ENCODE results near the gene BBS7.

Gene BBS7

DNA sequence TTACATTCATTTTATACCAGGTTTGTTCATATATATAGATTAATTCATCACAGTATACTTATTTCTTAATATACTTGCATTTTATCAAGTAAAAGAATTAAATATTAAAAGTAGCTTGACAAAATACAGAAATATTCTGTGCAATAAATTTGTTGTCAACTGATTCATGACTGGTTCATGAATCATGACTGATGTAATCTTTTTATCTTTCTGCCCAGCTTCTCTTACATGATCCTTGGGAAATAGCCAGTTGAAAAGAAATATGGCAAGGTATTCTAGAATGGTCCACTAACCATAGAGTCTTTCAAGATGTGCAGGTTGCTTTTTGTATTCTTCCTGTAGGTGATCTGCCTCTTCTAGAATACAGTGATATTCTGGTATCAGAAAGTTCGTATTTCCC lies 42.4 kb downstream of the BBS7 start:
- DNase-seq: peak; percentile 56

DNA sequence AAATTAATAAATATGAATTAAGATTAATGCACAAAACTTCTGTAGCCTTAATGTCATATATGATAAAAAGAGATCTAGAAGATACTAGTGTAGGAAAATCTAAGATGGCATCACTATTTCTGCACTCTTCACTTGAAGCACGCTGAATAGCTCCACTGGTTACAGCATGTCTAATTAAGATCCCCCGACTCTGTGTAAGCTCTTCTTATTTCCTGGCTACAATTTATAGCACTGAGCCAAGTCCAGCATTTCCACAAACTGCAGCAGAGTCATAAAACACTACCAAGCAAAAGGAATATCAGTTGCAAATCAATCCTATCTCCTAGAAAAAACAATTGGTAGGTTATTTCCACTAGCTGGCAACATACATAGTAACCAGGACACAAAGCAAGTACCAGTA lies 45.3 kb downstream of the BBS7 start:
- DNase-seq: no peak

DNA sequence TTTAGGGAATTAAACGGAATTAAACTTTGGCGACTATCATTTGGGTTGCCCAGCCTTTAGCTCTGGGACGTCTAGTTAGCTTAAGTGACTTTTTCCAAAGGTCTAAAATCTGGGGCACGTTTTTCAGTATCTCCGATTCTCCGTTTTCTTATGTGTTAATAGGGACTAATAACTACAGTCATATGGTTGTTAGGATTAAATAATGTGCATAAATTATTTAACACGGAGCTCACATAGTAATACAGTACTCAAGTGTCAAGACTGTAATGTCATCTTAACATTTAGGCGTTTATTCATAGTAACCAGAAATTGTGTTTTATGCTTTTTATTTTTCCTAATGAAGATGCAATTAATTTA lies 46.1 kb downstream of the BBS7 start:
- no peak for DNase-seq

DNA sequence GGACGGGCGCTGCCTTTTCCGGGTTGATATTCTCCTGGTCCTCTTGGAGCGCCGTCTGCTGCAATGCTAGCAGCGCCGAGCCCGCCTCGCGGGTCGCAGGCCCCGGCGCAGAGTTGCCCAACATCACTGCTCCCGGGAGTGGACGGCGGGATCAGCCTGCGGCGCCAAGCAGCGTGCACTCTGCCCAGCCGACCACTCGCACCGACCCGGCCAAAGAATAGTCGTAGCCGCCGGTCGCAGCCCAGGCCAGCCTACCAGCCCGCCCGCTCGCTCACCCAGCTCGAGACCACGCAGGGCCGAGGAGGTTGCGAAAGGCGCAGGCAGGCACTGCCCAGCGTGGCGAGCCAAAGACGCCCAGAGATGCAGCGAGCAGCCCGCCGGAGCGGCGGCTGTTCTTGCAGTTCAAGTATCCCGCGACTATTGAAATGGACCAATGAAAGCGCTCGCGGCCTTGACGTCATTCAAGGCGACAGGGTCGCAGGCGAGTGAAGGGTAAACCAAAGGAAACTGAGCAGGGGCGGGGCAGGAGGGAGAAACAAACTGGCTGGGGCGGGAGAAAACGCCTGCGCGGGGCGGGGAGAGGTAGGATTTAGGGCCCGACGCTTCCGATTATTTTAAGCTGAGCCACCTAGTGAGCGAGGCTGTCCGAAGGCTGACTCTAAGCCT lies 46.6 kb downstream of the BBS7 start, which contains the start of gene CCNA2:
CCNA2 (minus strand) TSS at position 379 of the 666 bp plus-strand sequence; CDS start at position 124, 255 bp downstream.
- DNase-seq: peak; percentile 98

DNA sequence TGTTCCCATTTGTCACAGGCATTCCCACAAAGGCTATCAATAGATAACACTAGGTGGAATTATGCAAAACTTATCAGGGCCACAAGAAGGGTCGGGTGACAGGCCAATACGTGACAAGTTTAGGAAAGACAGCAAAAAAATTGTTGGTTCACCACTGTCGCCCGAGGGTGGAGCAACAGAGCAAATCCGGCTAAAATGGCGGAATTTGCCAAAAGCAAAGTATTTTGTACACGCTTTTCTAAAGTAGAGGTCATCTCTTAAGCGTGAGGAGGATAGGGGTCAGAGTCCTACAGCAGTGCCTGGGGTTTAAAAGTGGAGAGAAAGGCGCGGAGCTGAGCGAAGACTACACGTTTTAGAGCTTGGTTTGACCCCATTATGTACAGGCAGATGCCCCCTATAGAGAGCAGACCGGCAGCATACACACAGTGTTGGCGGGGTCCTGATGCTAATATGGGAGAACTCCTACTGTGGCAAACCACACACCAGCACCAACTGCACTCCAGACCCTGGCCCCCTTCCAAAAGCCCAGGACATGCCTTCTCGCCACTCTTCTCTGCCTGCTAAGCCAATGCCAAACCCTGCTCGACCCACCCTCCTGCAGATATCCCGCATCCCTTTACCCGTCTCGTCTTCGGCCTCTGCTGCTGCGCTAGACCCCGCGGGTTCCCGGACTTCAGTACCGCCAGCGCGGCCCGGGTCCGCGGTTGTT lies 47.3 kb downstream of the BBS7 start:
- peak; percentile 51 for DNase-seq

DNA sequence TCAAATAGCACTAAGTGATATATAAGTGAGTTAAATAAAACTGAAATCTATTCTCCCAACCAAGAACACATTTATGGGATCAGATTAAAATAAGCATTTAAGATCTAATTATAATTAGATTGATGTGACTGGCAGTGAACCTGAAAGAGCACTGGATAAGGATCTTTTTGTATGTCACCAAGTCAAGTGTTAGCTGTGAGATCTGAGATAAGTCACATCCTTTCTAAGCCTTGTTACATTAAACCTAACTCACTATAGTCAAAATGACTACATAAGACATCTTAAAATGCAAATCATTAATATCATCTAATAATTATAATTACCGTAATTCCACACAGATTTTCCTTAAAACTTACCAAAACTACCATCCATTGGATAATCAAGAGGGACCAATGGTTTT lies 48.2 kb downstream of the BBS7 start:
- DNase-seq: no peak

DNA sequence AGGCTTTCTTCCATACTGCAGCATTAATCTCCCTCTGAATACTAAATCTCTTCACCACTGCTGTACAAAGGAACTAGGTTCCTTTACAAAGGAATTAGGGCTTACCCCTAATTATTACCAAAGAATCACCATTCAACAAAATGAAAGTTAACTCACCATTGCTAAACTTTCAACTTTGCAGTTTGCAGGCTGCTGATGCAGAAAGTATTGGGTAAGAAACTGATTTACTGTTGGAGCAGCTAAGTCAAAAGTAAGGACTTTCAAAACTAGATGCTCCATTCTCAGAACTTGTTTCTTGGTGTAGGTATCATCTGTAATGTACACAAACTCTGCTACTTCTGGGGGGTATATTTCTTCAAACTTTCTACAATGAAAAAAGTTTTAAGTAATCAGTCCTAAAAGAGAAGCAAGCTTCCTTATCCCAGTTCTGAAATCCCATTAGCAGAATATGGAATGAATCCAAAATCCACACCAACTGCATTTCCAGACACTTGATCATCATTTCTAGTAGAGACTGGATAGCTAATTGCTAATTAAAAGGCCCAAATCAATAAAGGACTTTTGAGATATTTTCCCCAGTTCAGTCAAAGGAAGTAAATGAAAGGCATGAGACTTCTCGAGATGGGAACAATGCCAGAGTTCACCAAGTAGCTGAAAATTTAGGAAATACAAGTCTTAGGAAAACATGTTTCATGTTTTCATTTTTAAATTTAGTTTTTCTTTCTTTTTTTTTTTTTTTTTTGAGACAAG lies 50.9 kb downstream of the BBS7 start:
- DNase-seq: peak; percentile 59

DNA sequence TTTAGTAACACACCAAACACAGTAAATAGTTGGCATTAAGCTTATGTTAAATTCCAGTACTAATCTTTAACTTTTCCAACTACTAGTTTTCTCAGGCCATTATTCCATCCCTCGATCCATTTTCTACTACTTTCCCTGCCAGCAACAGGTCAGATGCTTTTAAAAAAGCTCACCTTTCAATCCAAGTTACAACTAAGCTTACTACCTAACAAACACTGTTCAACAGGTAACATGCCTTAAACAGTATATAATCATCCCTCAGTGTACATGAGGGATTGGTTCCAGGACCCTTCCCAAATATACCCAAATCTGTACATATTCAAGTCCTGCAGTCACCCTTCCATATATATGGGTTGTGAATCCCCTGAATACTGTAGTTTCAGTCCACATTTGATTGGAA lies 52.1 kb downstream of the BBS7 start:
- no peak for DNase-seq

DNA sequence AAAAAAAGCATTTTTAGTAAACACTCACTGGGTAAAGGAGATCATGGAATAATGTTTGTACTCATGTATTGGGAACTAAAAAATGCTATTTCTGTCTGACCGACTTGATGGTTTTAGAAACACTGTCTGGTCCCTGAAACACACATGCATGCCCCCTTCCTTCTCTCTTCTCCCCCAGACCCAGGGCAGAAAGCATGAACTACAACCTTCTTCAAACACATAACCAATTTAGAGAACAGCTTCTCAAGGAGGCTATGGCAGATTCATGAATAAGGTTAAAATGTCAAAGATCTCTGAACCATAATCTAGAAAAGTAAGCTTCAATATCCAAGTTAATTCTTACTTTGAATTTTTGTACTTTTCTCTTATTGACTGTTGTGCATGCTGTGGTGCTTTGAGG lies 52.6 kb downstream of the BBS7 start:
- no peak for DNase-seq

DNA sequence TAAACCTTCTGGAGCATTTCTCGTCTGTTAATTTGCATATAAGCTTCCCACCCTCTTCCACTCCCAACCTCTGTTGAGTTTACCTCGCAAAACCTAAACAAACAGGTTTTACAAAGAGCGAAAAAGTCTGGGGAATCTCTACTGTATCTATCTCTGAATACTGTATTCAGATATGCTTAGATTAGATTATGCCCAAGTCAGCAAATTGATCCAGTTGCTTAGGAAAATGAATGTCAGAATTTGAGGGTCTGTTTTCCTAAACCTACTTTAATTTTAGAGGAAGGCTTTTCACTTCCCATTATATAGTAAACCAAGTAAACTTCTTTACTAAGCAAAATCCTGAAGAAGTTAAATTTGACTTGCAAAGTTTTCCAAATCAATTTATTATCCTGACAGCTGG lies 53.3 kb downstream of the BBS7 start:
- DNase-seq: no peak

DNA sequence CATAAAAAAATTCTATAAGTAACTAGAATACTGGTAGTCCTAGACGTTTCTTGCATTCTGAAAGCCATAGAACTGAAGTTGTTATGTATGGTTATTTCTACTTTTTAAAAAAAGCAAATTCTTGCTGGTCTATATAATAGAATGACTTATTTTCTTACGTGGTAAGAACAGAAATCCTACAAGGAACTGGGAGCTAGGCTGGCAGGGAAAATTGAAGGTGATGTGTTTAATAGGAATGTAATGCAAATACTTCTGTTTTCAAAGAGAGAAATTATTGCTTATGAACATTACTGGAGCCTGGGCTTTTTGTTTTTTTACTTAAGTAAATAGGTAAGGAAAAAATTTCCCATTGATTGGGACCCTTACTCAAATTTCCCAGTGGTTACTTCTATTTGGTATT lies 55.5 kb downstream of the BBS7 start:
- DNase-seq: peak; percentile 53

DNA sequence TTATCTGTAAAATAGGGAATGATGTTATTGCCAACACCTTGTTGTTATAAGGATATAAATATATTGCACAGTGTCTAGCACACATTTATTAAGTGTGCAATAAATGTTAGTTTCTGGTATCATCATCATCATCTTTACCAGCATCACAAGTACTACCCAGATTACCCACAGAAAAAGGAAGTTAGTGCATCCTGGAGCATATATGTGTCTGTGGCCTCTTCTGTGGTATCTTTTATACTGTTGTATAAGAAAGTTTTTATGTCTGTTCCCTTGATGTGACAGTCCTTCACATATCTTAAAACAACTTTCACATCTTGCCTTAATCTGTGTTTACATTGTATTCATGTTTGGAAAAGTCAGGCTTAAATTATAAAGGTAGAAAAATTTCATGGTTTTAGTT lies 59.2 kb downstream of the BBS7 start:
- no peak for DNase-seq

DNA sequence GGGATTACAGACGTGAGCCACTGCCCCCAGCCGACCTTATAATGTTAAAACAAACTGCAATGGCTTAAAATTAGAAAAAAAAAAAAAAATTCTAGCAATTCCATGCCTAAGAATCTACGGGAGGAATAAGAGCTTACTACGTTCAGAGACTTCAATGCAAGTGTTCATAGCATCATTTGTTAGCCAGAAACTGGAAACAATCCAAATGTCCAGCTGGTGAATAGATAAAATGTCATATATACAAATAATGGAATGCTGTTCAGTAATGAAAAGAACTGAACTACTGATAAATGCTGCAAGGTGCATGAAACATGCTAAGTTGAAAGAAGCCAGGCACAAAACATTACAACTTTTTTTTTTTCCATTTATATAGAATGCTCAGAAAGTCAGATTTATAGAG lies 63.9 kb downstream of the BBS7 start:
- no peak for DNase-seq

DNA sequence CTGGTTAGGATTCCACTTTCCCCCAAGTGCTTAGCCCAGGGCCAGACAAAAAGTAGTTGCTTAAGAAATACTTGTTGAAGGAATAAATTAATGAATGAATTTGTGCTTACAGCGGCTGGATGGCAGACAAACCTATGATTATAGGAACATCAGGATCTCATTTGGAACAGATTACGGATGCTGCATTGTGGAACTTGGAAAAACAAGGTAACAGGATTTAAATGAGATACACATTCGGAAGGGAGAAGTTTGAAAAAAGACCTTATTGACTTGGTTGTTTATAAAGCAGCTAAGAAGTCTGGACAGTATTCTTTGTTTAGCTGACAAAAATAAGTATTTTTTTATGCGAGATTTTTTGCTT lies 68.6 kb downstream of the BBS7 start:
- DNase-seq: no peak

DNA sequence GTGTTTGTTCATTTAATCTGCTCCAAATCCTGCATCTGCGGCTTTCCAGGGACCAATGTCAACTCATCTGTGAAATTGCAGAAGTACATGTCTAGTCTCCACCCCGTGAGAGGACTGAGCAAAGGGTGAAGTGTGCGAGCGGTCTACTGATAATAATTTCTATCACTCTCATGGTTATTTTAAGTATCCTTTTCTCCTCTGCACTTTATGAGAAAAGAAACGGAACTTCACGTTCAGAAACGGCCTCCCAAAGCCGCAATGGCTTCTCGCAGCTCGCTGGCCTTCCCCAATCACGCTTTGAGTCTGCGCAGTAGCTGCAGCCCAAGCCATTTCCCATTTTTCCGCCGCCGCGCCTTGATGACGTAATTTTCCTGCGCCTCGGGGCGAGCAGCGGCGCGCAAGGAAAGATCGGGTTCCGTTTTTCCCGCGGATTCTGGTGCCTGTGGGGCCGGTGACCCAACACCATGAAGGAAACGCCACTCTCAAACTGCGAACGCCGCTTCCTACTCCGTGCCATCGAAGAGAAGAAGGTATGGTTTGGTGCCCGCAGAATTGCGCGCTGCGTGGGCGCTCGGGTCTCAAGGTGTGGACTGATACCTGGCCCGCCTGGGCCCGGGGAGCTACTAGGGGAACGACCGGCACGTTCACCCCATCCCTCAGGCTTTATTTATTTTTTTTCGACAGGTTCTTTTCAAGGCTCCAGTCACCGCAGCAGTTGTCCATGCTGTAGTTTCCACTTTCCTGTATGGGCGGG lies 69.1 kb downstream of the BBS7 start, which contains the start of gene EXOSC9:
EXOSC9 (plus strand) TSS at position 363 of the 754 bp plus-strand sequence; CDS start at position 465, 102 bp downstream.
- DNase-seq: peak; percentile 96

DNA sequence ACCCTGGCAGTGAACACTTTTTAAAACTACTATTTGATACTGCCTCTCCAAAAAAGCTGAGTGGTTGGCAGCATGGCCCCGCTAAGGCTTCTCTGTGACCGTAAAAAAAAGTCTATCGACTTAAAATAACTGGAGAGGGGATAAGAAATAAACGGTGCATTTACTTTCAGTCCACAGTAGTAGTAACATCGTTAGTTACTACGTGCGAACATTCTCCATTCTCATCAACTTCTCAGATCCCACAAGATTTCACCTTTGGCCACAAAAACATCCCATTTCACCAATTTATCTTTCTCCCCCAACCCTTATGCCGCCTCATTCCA lies 69.7 kb downstream of the BBS7 start:
- DNase-seq: no peak

DNA sequence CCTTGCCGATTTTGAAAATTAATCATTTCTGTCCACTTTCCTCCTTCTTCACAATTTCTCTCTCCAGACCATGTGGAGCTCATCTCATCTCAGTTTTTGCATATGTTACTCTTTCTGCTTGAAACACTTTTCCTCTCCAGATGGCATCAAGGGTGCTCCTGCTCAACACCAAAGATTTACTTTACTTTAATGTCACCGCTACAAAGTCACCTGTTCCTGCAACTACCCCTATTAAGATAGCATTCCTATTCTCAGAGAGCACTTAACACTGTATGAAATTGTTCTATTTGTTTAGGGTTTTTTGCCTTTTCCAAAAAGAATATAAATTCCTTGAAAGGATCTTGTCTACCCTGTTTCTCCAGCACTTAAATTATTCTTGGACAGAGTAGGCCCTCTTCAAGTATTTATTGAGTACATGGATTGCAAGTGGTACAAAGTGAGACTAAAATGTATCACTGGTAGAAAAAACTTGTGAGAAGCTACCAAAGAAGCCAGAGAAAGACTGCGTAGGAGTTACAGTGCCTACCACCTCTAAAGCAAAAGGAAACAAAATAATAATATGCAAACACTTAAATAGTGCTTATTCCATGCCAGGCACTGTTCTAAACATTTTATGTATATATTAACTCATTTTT lies 70.3 kb downstream of the BBS7 start:
- no peak for DNase-seq

DNA sequence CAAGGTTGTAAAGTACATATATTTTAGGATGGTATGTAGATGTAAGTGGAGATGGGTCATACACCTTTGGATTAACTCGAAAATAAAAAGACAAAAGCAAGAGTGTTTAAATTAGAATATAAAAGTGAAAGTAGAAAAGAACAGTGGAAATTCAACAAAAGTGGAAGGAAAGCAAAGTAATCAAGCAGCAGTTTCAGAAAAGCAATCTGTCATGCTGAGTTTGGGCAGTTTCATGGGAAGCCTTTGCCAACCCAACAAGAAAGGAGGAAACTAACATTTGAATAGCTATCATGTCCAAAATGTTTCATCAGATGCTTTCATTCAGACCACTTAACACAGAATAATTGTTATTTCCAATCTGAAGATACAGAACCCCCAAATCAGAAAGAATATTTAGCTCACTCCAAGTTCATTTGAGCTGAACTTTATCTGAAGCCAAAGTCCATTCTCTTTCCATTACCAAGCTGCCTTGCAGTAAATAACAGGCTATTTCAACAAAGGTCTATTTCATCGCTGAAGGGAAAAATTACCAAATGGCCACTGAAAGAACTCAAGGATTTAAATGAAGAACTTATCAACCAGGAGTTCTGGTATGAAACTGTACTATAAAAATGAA lies 71.0 kb downstream of the BBS7 start:
- DNase-seq: no peak

DNA sequence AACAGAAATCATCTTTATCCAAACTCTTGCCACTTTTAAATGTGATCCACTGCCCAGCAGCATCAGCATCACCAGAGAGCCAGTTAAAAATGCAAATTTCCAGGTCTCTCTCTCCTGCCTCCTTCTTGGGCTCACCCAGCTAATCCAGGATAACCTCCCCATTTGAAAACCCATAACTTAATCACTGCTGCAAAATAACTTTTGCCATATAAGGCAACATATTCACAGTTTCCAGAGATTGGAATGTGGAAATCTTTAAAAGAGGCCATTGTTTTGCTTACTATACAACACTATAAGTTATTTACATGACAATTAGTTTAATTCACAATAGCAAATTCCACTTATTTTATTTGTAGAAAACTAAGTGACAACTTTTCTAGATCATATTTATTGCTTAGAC lies 74.0 kb downstream of the BBS7 start:
- peak; percentile 49 for DNase-seq

DNA sequence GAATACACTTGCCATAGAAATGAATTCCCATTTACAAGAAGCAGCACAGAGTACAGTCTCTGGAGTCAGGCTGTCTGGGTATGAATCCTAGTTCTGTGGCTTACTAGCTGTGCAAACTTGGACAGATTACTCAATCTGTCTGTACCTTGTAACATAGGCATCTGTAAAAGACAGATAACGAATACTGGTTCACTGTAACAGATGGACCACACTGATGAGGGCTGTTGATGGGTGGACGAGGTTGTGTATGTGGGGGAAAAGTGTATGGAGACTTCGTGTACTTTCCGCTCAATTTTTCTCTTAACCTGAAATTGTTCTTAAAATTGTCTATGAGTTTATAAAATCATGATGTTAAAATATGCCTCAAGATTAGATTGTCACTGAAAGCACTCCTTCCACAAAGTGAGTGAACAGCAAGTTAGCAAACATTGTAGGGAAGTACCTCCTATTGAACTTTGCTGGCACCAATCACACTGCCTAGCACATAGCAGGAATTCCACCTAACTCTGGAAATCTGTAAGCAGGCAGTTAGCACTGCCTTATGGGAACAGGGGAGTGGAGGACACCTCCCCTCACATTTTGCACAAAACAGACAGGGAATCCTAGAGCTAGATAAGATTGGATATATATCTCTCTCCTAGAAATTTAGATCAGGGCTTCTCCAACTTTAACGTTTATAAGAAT lies 75.6 kb downstream of the BBS7 start:
- DNase-seq: peak; percentile 50

DNA sequence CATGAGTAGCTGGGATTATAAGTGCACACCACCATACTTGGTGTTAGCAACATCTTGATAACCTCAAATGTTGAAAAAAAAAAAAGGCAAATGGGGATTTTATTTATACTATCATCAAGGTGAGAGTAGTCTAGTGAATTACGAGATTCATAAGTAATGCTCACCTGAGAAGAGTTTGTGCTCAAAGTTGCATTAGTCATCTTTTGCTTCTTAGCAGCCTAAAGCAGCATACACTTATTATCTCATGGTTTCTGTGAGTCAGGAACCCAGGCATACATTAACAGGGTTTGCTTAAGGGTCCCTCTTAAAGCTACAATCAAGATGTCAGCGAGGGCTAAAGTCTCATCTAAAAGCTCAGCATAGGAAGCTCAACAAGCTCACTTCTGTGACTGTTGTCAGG lies 77.3 kb downstream of the BBS7 start:
- no peak for DNase-seq

DNA sequence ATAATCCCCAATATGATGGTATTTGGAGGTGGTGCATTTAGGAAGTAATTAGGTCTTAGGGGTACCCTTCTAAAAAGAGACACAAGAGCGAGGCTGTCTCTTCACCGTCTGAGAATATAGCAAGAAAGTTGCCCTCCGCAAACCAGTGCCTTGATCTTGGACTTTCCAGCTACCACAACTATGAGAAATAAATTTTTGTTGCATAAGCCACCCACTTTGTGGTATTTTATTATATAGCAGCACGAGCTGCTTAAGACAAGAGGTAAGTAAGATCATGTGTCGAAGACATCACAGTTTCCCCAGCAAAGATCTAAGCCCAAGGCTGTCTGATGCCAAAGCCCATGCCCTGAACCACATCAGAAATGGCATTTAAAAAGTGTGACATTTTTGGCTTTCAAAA lies 78.8 kb downstream of the BBS7 start:
- peak; percentile 90 for DNase-seq

Measured in fibroblast of skin of right biceps (primary cell).